Kidney (tissue), 14 donors: ENCODE data around the gene MST1. TPM values are rescaled to one million over a fixed set of nuclear protein-coding genes. Genes with fewer than 3 reads are reported as not detected.
A peak's percentile ranks its signal among the peaks of the same experiment; 100 is the strongest.

Experiments used
- DNase-seq, 5 donors: peaks; one replicate each; pipeline ENCODE4 v3.0.0-alpha.2; 2013 to 2020
- FAIRE-seq: peaks from 2 replicates; lab custom pipeline; 2012; peaks lifted over from hg19 to GRCh38; lab: Jason Lieb, UNC
- H3K27ac ChIP-seq, 2 donors: one replicate each; pipeline ENCODE4 v1.7.0; 2013; ENCODE audit warnings: low read depth in 2 of 2, low read length in 2 of 2, inconsistent platforms in 1 of 2
- H3K27me3 ChIP-seq: one replicate; pipeline ENCODE4 v1.7.1; 2013; ENCODE audit warnings: low read length, inconsistent platforms; ENCODE audit not compliant: control insufficient read depth, insufficient read depth
- H3K36me3 ChIP-seq, 3 donors: one replicate each; pipeline versions ENCODE4 v1.7.0 to v1.7.1; 2013; ENCODE audit warnings: low read length in 3 of 3, control low read depth in 1 of 3, inconsistent platforms in 1 of 3; ENCODE audit not compliant: insufficient read depth in 3 of 3, control insufficient read depth in 2 of 3
- H3K4me1 ChIP-seq, 3 donors: one replicate each; pipeline versions ENCODE4 v1.7.0 to v1.7.1; 2013; ENCODE audit warnings: low read length in 3 of 3, inconsistent platforms in 1 of 3, low read depth in 1 of 3; ENCODE audit not compliant: control insufficient read depth in 2 of 3, insufficient read depth in 2 of 3
- H3K4me3 ChIP-seq, 3 donors: one replicate each; pipeline versions ENCODE4 v1.7.0 to v1.8.1; 2013; ENCODE audit warnings: low read length in 3 of 3, control low read depth in 1 of 3, inconsistent platforms in 1 of 3
- H3K9ac ChIP-seq, 3 donors: one replicate each; pipeline versions ENCODE4 v1.7.0 to v1.7.1; 2013; ENCODE audit warnings: low read length in 3 of 3, control low read depth in 1 of 3, inconsistent platforms in 1 of 3
- H3K9me3 ChIP-seq, 3 donors: one replicate each; pipeline versions ENCODE4 v1.7.0 to v1.7.1; 2013; ENCODE audit warnings: low read length in 3 of 3, control low read depth in 1 of 3, inconsistent platforms in 1 of 3; ENCODE audit not compliant: control insufficient read depth in 2 of 3, insufficient read depth in 1 of 3
- intact Hi-C: fragments of 100-400 bp; cut with DNase I; formaldehyde crosslinking; loops from one replicate; pipeline ENCODE4 v1.11.1; 2022
- polyA plus RNA-seq: library from polyadenylated mRNA; stranded (reverse); fragments of 350-450 nt; fragmentation: Illumina TruSeq; extraction: RNeasy Lipid Tissue Mini Kit (QIAGEN cat#74804); gene quantifications from one replicate; pipeline ENCODE4 v1.2.3, GENCODE V29; 2014; ENCODE audit warnings: low read depth, low replicate concordance; ENCODE audit not compliant: insufficient read depth
- total RNA-seq: library from RNA; stranded (reverse); fragmentation: NEBNext Ultra II Directional; extraction: Animal tissue kit (Norgen Biotek cat#: 25700); gene quantifications from one replicate; pipeline ENCODE4 v1.2.1, GENCODE V29; 2021
- TF ChIP-seq, protein P1 (sequence below): IDR thresholded peaks from 3 replicates; pipeline ENCODE4 v1.5.1; 2012; ENCODE audit warnings: mild to moderate bottlenecking, moderate library complexity, borderline replicate concordance; ENCODE audit not compliant: insufficient read depth; ENCODE audit errors: extremely low read depth
- donor health status: control.
- donor health status: control.
- donor health status: control.
- donor health status: control.
- donor health status: control.
- donor health status: DM: yes; HTN: yes; CAD: no.
- donor health status: Normal renal cell carcinoma (clear cell type).

The MST1 gene
- total and polyA plus RNA-seq, 2 donors from 2014 or later: 77.3 to 152 TPM

DNA sequence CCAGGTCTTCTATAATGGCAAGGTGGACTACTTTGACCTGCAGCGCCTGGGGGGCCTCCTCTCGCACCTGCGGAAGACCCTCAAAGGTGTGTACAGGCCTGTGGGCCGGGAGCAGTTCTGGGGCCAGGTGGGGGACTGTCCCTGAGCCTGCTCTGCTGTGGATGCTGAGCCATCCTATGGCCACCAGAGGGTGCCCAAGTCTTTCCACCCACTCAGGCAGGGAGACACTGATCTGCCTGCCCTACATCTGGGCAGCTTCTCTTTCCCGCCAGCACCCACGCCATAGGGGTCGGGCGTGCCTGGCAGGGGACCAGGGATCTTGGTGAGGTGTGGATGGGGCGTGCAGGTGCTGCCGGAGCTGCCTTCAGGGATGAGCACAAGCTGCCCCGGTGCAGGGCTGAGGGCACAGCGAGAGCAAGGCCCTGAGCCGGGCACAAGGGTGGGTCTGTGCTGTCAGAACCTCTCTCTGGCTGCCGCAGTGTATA lies 14.2 kb upstream of the MST1 start:
- H3K4me3 ChIP-seq: no peak overlapping the region
- no peak overlapping the region for H3K27ac ChIP-seq
- no peaks in the 10 kb centered on the region for H3K9me3 ChIP-seq
- no peaks in the 10 kb centered on the region for H3K4me1 ChIP-seq
- DNase-seq: peak in 4 of 5 donors; percentile 61 to 81 (median 74)
- H3K27me3 ChIP-seq: no peaks in the 10 kb centered on the region
- FAIRE-seq: no peak
- H3K9ac ChIP-seq: no peak overlapping the region
- TF ChIP-seq, protein P1, sequence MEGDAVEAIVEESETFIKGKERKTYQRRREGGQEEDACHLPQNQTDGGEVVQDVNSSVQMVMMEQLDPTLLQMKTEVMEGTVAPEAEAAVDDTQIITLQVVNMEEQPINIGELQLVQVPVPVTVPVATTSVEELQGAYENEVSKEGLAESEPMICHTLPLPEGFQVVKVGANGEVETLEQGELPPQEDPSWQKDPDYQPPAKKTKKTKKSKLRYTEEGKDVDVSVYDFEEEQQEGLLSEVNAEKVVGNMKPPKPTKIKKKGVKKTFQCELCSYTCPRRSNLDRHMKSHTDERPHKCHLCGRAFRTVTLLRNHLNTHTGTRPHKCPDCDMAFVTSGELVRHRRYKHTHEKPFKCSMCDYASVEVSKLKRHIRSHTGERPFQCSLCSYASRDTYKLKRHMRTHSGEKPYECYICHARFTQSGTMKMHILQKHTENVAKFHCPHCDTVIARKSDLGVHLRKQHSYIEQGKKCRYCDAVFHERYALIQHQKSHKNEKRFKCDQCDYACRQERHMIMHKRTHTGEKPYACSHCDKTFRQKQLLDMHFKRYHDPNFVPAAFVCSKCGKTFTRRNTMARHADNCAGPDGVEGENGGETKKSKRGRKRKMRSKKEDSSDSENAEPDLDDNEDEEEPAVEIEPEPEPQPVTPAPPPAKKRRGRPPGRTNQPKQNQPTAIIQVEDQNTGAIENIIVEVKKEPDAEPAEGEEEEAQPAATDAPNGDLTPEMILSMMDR: peak; percentile 64
- intact Hi-C loops: no loop called here
- H3K36me3 ChIP-seq: peaks cover 0 to 24% (median 17%) of the 10 kb centered on the region in 3 donors

DNA sequence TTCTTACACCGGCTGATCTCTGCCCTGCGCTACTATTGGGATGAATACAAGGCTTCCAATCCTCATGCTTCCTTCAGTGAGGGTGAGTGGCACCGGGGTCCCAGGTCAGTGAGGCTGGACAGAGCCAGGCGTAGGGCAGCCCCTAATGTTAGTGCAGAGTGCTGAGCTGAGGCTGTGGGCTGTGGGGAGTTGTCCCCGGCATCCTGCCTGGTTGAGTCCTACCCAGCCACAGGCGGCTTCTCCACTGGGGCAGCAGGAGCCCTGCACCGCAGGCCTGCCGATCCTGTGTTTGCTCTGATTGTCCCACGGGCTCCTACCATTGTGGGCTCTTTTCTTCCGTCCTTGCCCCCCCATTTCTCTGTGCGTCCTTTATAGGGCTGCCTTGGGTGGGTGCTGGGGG lies 13.4 kb upstream of the MST1 start:
- no peaks in the 10 kb centered on the region for H3K4me1 ChIP-seq
- no peaks in the 10 kb centered on the region for H3K9me3 ChIP-seq
- H3K9ac ChIP-seq: no peak overlapping the region
- H3K36me3 ChIP-seq: peaks cover 0 to 27% (median 22%) of the 10 kb centered on the region in 3 donors
- no peak overlapping the region for H3K4me3 ChIP-seq
- no peaks in the 10 kb centered on the region for H3K27me3 ChIP-seq
- no peak for FAIRE-seq
- no peak overlapping the region for H3K27ac ChIP-seq
- intact Hi-C loops: no loop called here
- TF ChIP-seq, protein P1: no peak
- no peak for DNase-seq

DNA sequence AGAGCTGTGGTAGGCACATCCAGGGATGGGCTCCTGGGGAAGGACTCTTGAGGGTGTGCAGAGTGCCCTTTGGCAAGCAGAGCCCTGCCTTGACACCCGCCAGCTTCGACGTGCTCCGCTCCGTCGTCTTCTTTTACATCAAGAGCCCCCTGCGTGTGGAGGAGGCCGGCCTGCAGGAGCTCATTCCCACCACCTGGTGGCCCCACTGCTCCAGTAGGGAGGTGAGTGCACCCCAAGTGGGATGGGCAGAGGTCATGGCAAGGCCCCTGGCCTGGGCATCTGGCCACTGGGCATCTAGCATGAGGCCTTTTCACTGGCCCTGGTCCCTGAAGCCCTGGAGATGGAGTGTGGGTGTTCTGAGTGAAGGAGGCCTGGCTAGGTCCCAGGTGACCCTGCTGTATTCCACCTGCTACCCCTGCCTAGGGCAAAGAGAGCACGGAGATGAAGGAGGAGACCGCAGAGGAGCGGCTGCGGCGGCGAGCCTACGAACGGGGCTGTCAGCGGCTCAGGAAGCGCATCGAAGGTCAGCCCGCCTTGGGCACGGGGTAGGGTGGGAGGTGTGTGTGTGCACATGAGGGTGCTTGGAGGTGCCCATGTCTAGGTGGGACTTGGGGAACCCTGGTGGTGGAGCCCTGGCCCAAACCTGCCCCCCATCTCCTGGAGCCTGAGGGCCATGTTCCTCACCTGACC lies 12.3 kb upstream of the MST1 start:
- H3K36me3 ChIP-seq: peaks cover 0 to 22% (median 20%) of the 10 kb centered on the region in 3 donors
- intact Hi-C loops: no loop called here
- H3K27me3 ChIP-seq: no peaks in the 10 kb centered on the region

More for the DNA sequence above, 12.3 kb upstream of the MST1 start:
- Histone ChIP-seq H3K4me3 (no peak overlapping the region), H3K9me3 (no peaks in the 10 kb centered on the region), H3K27ac (no peak overlapping the region), H3K9ac (no peak overlapping the region), H3K4me1 (no peaks in the 10 kb centered on the region)
- no peak for FAIRE-seq
- TF ChIP-seq, protein P1: peak; percentile 26
- peak in 1 of 5 donors; percentile 71 for DNase-seq
